ENCODE measurements around the gene LPCAT4. TPM values are rescaled to one million over a fixed set of nuclear protein-coding genes. Genes with fewer than 3 reads are reported as not detected.

LPCAT4 gene
- total and polyA plus RNA-seq, 4 donors, result 1.1 to 2.4 (median 1.8) TPM

- no peak overlapping the region for H3K27ac ChIP-seq (ENCODE audit: low read depth in 1 of 2, low read length in 2 of 2)
- no peak overlapping the region for H3K9ac ChIP-seq (ENCODE audit: low read depth in 1 of 2, low read length in 2 of 2)
- no peaks in the 10 kb centered on the region for H3K9me3 ChIP-seq (ENCODE audit: control insufficient read depth in 4 of 4, low read length in 3 of 4)
- 93% methylated on average over 1 of the region's 1 CpG for WGBS
- DNase-seq (ENCODE audit: low spot score), result no peak
- no peak overlapping the region for H3K4me3 ChIP-seq (ENCODE audit: low read depth in 1 of 3, low read length in 3 of 3)
- peaks cover 0 to 2% (median 0%) of the 10 kb centered on the region in 4 donors for H3K36me3 ChIP-seq (ENCODE audit: control insufficient read depth in 4 of 4, insufficient read depth in 3 of 4, low read depth in 1 of 4, low read length in 3 of 4)
- TF ChIP-seq JUND (IDR thresholded peaks at IDR 0.05) (no peak), SP1 (IDR thresholded peaks at IDR 0.05) (no peak), GABPA (IDR thresholded peaks at IDR 0.05 in 1 of 2, conservative IDR thresholded peaks at IDR 0.05 in 1 of 2) (no peak), YY1 (IDR thresholded peaks at IDR 0.05) (no peak), ATF3 (IDR thresholded peaks at IDR 0.05) (no peak), RAD21 (IDR thresholded peaks at IDR 0.05) (no peak), HNF4A (conservative IDR thresholded peaks at IDR 0.05) (no peak), EGR1 (IDR thresholded peaks at IDR 0.05; ENCODE audit: low read depth in 2 of 2) (no peak), RXRA (IDR thresholded peaks at IDR 0.05) (no peak), MAX (IDR thresholded peaks at IDR 0.05) (no peak), TAF1 (conservative IDR thresholded peaks at IDR 0.05) (no peak)
- TF ChIP-seq, protein P1, sequence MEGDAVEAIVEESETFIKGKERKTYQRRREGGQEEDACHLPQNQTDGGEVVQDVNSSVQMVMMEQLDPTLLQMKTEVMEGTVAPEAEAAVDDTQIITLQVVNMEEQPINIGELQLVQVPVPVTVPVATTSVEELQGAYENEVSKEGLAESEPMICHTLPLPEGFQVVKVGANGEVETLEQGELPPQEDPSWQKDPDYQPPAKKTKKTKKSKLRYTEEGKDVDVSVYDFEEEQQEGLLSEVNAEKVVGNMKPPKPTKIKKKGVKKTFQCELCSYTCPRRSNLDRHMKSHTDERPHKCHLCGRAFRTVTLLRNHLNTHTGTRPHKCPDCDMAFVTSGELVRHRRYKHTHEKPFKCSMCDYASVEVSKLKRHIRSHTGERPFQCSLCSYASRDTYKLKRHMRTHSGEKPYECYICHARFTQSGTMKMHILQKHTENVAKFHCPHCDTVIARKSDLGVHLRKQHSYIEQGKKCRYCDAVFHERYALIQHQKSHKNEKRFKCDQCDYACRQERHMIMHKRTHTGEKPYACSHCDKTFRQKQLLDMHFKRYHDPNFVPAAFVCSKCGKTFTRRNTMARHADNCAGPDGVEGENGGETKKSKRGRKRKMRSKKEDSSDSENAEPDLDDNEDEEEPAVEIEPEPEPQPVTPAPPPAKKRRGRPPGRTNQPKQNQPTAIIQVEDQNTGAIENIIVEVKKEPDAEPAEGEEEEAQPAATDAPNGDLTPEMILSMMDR (IDR thresholded peaks at IDR 0.05; ENCODE audit: low read depth, low read length, missing input control), result no peak
- TF ChIP-seq, protein P2, sequence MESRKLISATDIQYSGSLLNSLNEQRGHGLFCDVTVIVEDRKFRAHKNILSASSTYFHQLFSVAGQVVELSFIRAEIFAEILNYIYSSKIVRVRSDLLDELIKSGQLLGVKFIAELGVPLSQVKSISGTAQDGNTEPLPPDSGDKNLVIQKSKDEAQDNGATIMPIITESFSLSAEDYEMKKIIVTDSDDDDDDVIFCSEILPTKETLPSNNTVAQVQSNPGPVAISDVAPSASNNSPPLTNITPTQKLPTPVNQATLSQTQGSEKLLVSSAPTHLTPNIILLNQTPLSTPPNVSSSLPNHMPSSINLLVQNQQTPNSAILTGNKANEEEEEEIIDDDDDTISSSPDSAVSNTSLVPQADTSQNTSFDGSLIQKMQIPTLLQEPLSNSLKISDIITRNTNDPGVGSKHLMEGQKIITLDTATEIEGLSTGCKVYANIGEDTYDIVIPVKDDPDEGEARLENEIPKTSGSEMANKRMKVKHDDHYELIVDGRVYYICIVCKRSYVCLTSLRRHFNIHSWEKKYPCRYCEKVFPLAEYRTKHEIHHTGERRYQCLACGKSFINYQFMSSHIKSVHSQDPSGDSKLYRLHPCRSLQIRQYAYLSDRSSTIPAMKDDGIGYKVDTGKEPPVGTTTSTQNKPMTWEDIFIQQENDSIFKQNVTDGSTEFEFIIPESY (IDR thresholded peaks at IDR 0.05), result no peak
- no peaks in the 10 kb centered on the region for H3K4me1 ChIP-seq (ENCODE audit: control insufficient read depth in 4 of 4, insufficient read depth in 4 of 4, low read length in 3 of 4)
- no peaks in the 10 kb centered on the region for H3K27me3 ChIP-seq (ENCODE audit: control insufficient read depth in 4 of 4, insufficient read depth in 4 of 4, low read length in 3 of 4)
Observed at GRCh38 chr15:34360298-34360697, 6.7 kb downstream of the LPCAT4 start.

DNA sequence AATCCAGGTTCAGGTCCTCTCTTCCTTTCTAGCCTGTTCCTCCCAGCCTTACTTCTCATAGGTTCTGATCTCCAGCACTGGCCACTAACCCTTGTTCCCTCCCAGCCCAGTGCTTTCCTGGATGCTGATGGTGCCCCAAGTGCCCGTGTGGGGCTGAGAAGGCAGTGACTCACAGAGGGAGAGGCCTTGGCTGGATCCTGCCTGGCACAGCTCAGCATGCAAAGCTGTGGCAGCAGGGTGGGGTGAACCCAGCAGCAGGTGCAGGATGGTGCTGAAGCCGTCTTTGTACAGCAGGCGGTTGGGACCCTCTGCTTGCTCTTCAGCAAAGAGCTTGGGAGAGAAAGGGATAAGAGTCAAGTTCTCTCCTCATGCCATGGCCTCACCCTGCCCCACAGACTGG is 7.6 kb downstream of the LPCAT4 start:
- no peak for DNase-seq (ENCODE audit: low spot score)
- H3K27me3 ChIP-seq (ENCODE audit: control insufficient read depth in 4 of 4, insufficient read depth in 4 of 4, low read length in 3 of 4), result no peaks in the 10 kb centered on the region
- 84% methylated on average over 3 of the region's 3 CpGs for WGBS
- no peak overlapping the region for H3K27ac ChIP-seq (ENCODE audit: low read depth in 1 of 2, low read length in 2 of 2)
- H3K9ac ChIP-seq (ENCODE audit: low read depth in 1 of 2, low read length in 2 of 2), result no peak overlapping the region
- H3K4me1 ChIP-seq (ENCODE audit: control insufficient read depth in 4 of 4, insufficient read depth in 4 of 4, low read length in 3 of 4), result no peaks in the 10 kb centered on the region
- peaks cover 0 to 2% (median 0%) of the 10 kb centered on the region in 4 donors for H3K36me3 ChIP-seq (ENCODE audit: control insufficient read depth in 4 of 4, insufficient read depth in 3 of 4, low read depth in 1 of 4, low read length in 3 of 4)
- H3K4me3 ChIP-seq (ENCODE audit: low read depth in 1 of 3, low read length in 3 of 3), result no peak overlapping the region
- no peaks in the 10 kb centered on the region for H3K9me3 ChIP-seq (ENCODE audit: control insufficient read depth in 4 of 4, low read length in 3 of 4)
- TF ChIP-seq, protein P2 (IDR thresholded peaks at IDR 0.05), result no peak
- TF ChIP-seq YY1 (IDR thresholded peaks at IDR 0.05) (no peak), FOXA2 (IDR thresholded peaks at IDR 0.05) (no peak), REST (IDR thresholded peaks at IDR 0.05) (no peak), NR2F2 (IDR thresholded peaks at IDR 0.05) (no peak), ATF3 (IDR thresholded peaks at IDR 0.05) (no peak), RXRA (IDR thresholded peaks at IDR 0.05) (no peak), HNF4A (conservative IDR thresholded peaks at IDR 0.05) (no peak), SP1 (IDR thresholded peaks at IDR 0.05) (no peak), GABPA (IDR thresholded peaks at IDR 0.05 in 1 of 2, conservative IDR thresholded peaks at IDR 0.05 in 1 of 2) (no peak), JUND (IDR thresholded peaks at IDR 0.05) (no peak), FOXA1 (IDR thresholded peaks at IDR 0.05) (no peak), HNF4G (IDR thresholded peaks at IDR 0.05) (no peak), TAF1 (conservative IDR thresholded peaks at IDR 0.05) (no peak), MAX (IDR thresholded peaks at IDR 0.05) (no peak), RAD21 (IDR thresholded peaks at IDR 0.05) (no peak)
